Endodermal cell (in vitro differentiated cells): Measurements from ENCODE around the gene DNAJC22. TPM values are rescaled to one million over a fixed set of nuclear protein-coding genes. Genes with fewer than 3 reads are reported as not detected.

ENCODE experiments used
- DNase-seq: peaks from one replicate; pipeline ENCODE4 v3.0.0-alpha.2; 2017
- H3K27ac ChIP-seq: 2 replicates; pipeline ENCODE4 v1.5.1; 2013; ENCODE audit warnings: mild to moderate bottlenecking, low read depth, low read length, moderate library complexity
- H3K27me3 ChIP-seq: 2 replicates; pipeline ENCODE4 v1.6.1; 2013; ENCODE audit warnings: mild to moderate bottlenecking, low read length, moderate library complexity; ENCODE audit not compliant: insufficient read depth, control insufficient read depth, poor library complexity, severe bottlenecking
- H3K36me3 ChIP-seq: 2 replicates; pipeline ENCODE4 v1.7.0; 2013; ENCODE audit warnings: mild to moderate bottlenecking, low read length, moderate library complexity; ENCODE audit not compliant: control insufficient read depth, insufficient read depth
- H3K4me1 ChIP-seq: one replicate; pipeline ENCODE4 v1.7.0; 2013; ENCODE audit warnings: low read length; ENCODE audit not compliant: control insufficient read depth, insufficient read depth
- H3K4me3 ChIP-seq: 2 replicates; pipeline ENCODE4 v1.5.1; 2013; ENCODE audit warnings: mild to moderate bottlenecking, low read length, moderate library complexity
- H3K9ac ChIP-seq: 2 replicates; pipeline ENCODE4 v1.6.1; 2013; ENCODE audit warnings: mild to moderate bottlenecking, low read length, moderate library complexity; ENCODE audit not compliant: poor library complexity, severe bottlenecking; ENCODE audit errors: extremely low read depth
- H3K9me3 ChIP-seq: 2 replicates; pipeline ENCODE4 v1.6.1; 2013; ENCODE audit warnings: mild to moderate bottlenecking, low read length, moderate library complexity; ENCODE audit not compliant: control insufficient read depth
- H3K27ac Mint-ChIP-seq: 2 replicates; pipeline ENCODE4 v1.8.0; 2020; ENCODE audit warnings: mixed read lengths
- H3K27me3 Mint-ChIP-seq: 2 replicates; pipeline ENCODE4 v1.8.0; 2021; ENCODE audit warnings: mild to moderate bottlenecking, mixed read lengths; ENCODE audit not compliant: insufficient read depth
- H3K36me3 Mint-ChIP-seq: 2 replicates; pipeline ENCODE4 v1.8.0; 2020; ENCODE audit warnings: low read depth, mixed read lengths
- H3K4me1 Mint-ChIP-seq: 2 replicates; pipeline ENCODE4 v1.8.0; 2020; ENCODE audit warnings: mixed read lengths
- H3K4me3 Mint-ChIP-seq: 2 replicates; pipeline ENCODE4 v1.8.0; 2020; ENCODE audit warnings: mild to moderate bottlenecking, moderate library complexity, mixed read lengths
- H3K9me3 Mint-ChIP-seq: 2 replicates; pipeline ENCODE4 v1.8.0; 2020; ENCODE audit warnings: mild to moderate bottlenecking, mixed read lengths
- WGBS, 2 experiments: methylation state at CpG; one replicate each; pipeline versions ENCODE4 v1.1.5 to v1.1.7; 2013; ENCODE audit warnings: missing lambda C conversion rate in 2 of 2, mixed read lengths in 1 of 2; ENCODE audit not compliant: insufficient coverage in 1 of 2, insufficient read length in 1 of 2; 5-methylcytosine and 5-hydroxymethylcytosine counted together
- total RNA-seq, 2 donors: library from RNA; stranded (reverse); fragmentation: NEBNext Ultra II Directional in 1 of 2; extraction: Animal tissue kit (Norgen Biotek cat#: 25700) in 1 of 2; gene quantifications; 2 replicates in 1 of 2; 3 replicates in 1 of 2; pipeline ENCODE4 v1.2.1, GENCODE V29; 2021
- TF ChIP-seq, protein P1 (sequence below): fragments of 200-600 bp; sonication (generic); conservative IDR thresholded peaks from 2 replicates; pipeline ENCODE4 v1.5.0; 2021; ENCODE audit warnings: antibody characterized with exemption, mild to moderate bottlenecking

Gene DNAJC22
- total RNA-seq, 2 donors from 2014 or later = 1.9 to 4.6 TPM

- peaks cover 73% of the 10 kb centered on the region for H3K27me3 Mint-ChIP-seq
- no peaks in the 10 kb centered on the region for H3K36me3 ChIP-seq
- H3K9me3 Mint-ChIP-seq = no peaks in the 10 kb centered on the region
- H3K27ac Mint-ChIP-seq = no peak overlapping the region
- no peaks in the 10 kb centered on the region for H3K9me3 ChIP-seq
- H3K27me3 ChIP-seq = peaks cover 24% of the 10 kb centered on the region
- H3K36me3 Mint-ChIP-seq = no peaks in the 10 kb centered on the region
- 83 to 84% methylated on average over 4 of the region's 4 CpGs for WGBS, 2 experiments
- H3K4me1 Mint-ChIP-seq = peaks cover 8% of the 10 kb centered on the region
- DNase-seq = peak; percentile 67
- no peak overlapping the region for H3K9ac ChIP-seq
- no peak overlapping the region for H3K4me3 ChIP-seq
- no peak overlapping the region for H3K4me3 Mint-ChIP-seq
- TF ChIP-seq, protein P1, sequence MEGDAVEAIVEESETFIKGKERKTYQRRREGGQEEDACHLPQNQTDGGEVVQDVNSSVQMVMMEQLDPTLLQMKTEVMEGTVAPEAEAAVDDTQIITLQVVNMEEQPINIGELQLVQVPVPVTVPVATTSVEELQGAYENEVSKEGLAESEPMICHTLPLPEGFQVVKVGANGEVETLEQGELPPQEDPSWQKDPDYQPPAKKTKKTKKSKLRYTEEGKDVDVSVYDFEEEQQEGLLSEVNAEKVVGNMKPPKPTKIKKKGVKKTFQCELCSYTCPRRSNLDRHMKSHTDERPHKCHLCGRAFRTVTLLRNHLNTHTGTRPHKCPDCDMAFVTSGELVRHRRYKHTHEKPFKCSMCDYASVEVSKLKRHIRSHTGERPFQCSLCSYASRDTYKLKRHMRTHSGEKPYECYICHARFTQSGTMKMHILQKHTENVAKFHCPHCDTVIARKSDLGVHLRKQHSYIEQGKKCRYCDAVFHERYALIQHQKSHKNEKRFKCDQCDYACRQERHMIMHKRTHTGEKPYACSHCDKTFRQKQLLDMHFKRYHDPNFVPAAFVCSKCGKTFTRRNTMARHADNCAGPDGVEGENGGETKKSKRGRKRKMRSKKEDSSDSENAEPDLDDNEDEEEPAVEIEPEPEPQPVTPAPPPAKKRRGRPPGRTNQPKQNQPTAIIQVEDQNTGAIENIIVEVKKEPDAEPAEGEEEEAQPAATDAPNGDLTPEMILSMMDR = no peak
- H3K4me1 ChIP-seq = no peaks in the 10 kb centered on the region
- no peak overlapping the region for H3K27ac ChIP-seq
Measured at GRCh38 chr12:49301760-49302159, 44.9 kb upstream of the DNAJC22 start.

DNA sequence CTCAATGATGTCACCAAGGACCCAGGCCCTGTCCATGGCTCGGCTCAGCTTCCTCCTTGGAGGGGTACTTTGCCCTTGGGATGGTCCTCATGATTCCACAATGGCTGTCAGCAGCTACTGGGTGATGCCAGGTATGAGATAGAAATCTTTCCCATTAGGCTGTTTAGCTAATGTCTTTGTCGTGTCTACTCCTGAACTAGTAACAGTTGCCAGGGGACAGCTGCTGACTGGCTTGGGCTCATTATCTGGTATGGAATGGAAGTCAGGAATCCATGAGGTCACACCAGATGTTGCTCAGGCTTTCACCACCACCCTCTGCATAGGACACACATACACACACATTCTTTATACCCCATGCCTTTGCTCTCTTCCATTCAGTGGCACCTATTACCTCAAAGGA is 42.5 kb upstream of the DNAJC22 start:
- no peak overlapping the region for H3K4me3 Mint-ChIP-seq
- no peaks in the 10 kb centered on the region for H3K36me3 Mint-ChIP-seq
- DNase-seq = no peak
- H3K27ac Mint-ChIP-seq = no peak overlapping the region
- H3K9me3 Mint-ChIP-seq = no peaks in the 10 kb centered on the region
- TF ChIP-seq, protein P1 = no peak
- no peak overlapping the region for H3K27ac ChIP-seq
- peaks cover 5% of the 10 kb centered on the region for H3K4me1 Mint-ChIP-seq
- WGBS, 2 experiments = 88 to 92% methylated on average over 1 to 2 of the region's 2 CpGs
- H3K27me3 Mint-ChIP-seq = peaks cover 57% of the 10 kb centered on the region
- no peaks in the 10 kb centered on the region for H3K9me3 ChIP-seq
- H3K4me3 ChIP-seq = no peak overlapping the region
- H3K27me3 ChIP-seq = no peaks in the 10 kb centered on the region
- H3K9ac ChIP-seq = no peak overlapping the region
- H3K4me1 ChIP-seq = no peaks in the 10 kb centered on the region
- no peaks in the 10 kb centered on the region for H3K36me3 ChIP-seq

- TF ChIP-seq, protein P1 = no peak
- Histone ChIP-seq H3K27ac (no peak overlapping the region), H3K4me3 (no peak overlapping the region), H3K27me3 (no peaks in the 10 kb centered on the region), H3K4me1 (no peaks in the 10 kb centered on the region), H3K36me3 (no peaks in the 10 kb centered on the region), H3K9ac (no peak overlapping the region), H3K9me3 (no peaks in the 10 kb centered on the region)
- DNase-seq = no peak
- Mint-ChIP-seq H3K4me3 (no peak overlapping the region), H3K4me1 (peaks cover 5% of the 10 kb centered on the region), H3K9me3 (no peaks in the 10 kb centered on the region), H3K36me3 (no peaks in the 10 kb centered on the region), H3K27me3 (peaks cover 50% of the 10 kb centered on the region), H3K27ac (no peak overlapping the region)
- 83 to 91% methylated on average over 5 to 6 of the region's 6 CpGs for whole genome bisulfite sequencing, 2 experiments
Measured at GRCh38 chr12:49305762-49306510, 40.8 kb upstream of the DNAJC22 start.
